Measurements from ENCODE around the gene CDADC1. TPM values are rescaled to one million over a fixed set of nuclear protein-coding genes. Genes with fewer than 3 reads are reported as not detected.
A peak's percentile ranks its signal among the peaks of the same experiment; 100 is the strongest.

Gene CDADC1
- total RNA-seq, 4 donors from 2014 or later = 9.0 to 19.5 (median 14.1) TPM

- DNase-seq (ENCODE audit: low spot score in 2 of 2) = no peak
- H3K4me3 ChIP-seq = no peak overlapping the region
- H3K27me3 ChIP-seq = no peaks in the 10 kb centered on the region
- peaks cover 0 to 87% (median 47%) of the 10 kb centered on the region in 4 donors for H3K4me1 ChIP-seq
- TF ChIP-seq EP300 (IDR thresholded peaks at IDR 0.05) (no peak), CTCF (IDR thresholded peaks at IDR 0.05) (no peak), POLR2A (IDR thresholded peaks at IDR 0.05) (no peak)
- peak overlapping the region; percentile 82 to 95 (median 91) for H3K27ac ChIP-seq
- no peaks in the 10 kb centered on the region for H3K9me3 ChIP-seq
- 91 to 92% methylated on average over 3 of the region's 3 CpGs for WGBS, 2 donors
- peaks cover 0 to 15% (median 0%) of the 10 kb centered on the region in 3 donors for H3K36me3 ChIP-seq
These were observed 62.5 kb downstream of the CDADC1 start for GRCh38 chr13:49310251-49310650.

GRCh38 chr13:49311816-49312215, 64.1 kb downstream of the CDADC1 start:
- peak overlapping the region in 2 of 4 donors; percentile 90 to 95 for H3K27ac ChIP-seq
- peaks cover 0 to 16% (median 0%) of the 10 kb centered on the region in 3 donors for H3K36me3 ChIP-seq
- H3K4me1 ChIP-seq = peaks cover 0 to 79% (median 44%) of the 10 kb centered on the region in 4 donors
- DNase-seq (ENCODE audit: low spot score in 2 of 2) = no peak
- no peaks in the 10 kb centered on the region for H3K27me3 ChIP-seq
- no peak overlapping the region for H3K4me3 ChIP-seq
- TF ChIP-seq CTCF (IDR thresholded peaks at IDR 0.05) = no peak
- no peak for TF ChIP-seq POLR2A (IDR thresholded peaks at IDR 0.05)
- TF ChIP-seq EP300 (IDR thresholded peaks at IDR 0.05) = no peak
- H3K9me3 ChIP-seq = no peaks in the 10 kb centered on the region
- 92 to 93% methylated on average over 6 of the region's 6 CpGs for WGBS, 2 donors

- H3K4me1 ChIP-seq = peaks cover 0 to 53% (median 25%) of the 10 kb centered on the region in 4 donors
- no peak for DNase-seq (ENCODE audit: low spot score in 2 of 2)
- no peak for TF ChIP-seq EP300 (IDR thresholded peaks at IDR 0.05)
- TF ChIP-seq POLR2A (IDR thresholded peaks at IDR 0.05) = peak in 1 of 2 donors; percentile 4
- no peak overlapping the region for H3K4me3 ChIP-seq
- peak overlapping the region; percentile 55 to 95 (median 76) for H3K27ac ChIP-seq
- 48 to 51% methylated on average over 6 of the region's 6 CpGs for WGBS, 2 donors
- H3K9me3 ChIP-seq = no peaks in the 10 kb centered on the region
- H3K27me3 ChIP-seq = no peaks in the 10 kb centered on the region
- peaks cover 0 to 27% (median 0%) of the 10 kb centered on the region in 3 donors for H3K36me3 ChIP-seq
These were observed 66.7 kb downstream of the CDADC1 start for GRCh38 chr13:49314344-49314882.

DNA sequence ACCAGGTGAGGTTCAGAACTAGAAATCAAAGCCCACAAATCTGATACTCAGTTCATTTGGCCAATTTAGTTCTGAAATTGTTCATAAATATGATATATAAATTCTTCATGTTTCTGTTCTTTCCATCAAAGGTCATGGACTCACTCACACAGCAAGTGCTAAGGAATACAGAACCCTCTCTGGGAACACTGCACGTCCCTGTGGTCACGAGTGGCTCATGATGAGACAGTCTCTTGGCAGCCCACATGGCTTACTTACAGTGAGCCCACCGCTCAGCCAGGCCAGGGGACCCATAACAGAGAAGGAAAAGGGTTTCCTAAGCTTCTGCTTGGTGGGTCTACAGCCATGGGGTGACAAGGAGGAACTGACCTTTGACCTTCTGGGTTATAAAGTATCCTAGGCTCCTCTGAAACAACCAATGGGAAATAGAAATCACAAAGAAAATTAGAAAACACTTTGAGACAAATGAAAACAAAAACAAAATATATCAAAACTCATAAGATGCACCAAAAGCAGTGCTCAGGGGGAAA, 67.4 kb downstream of the CDADC1 start:
- no peaks in the 10 kb centered on the region for H3K27me3 ChIP-seq
- peaks cover 0 to 23% (median 0%) of the 10 kb centered on the region in 3 donors for H3K36me3 ChIP-seq
- no peak for DNase-seq (ENCODE audit: low spot score in 2 of 2)
- H3K9me3 ChIP-seq = no peaks in the 10 kb centered on the region
- no peak overlapping the region for H3K4me3 ChIP-seq
- TF ChIP-seq CTCF (IDR thresholded peaks at IDR 0.05) (no peak), POLR2A (IDR thresholded peaks at IDR 0.05) (no peak), EP300 (IDR thresholded peaks at IDR 0.05) (no peak)
- peaks cover 0 to 53% (median 22%) of the 10 kb centered on the region in 4 donors for H3K4me1 ChIP-seq
- WGBS, 2 donors = 58 to 62% methylated on average over 3 of the region's 3 CpGs
- peak overlapping the region; percentile 55 to 95 (median 76) for H3K27ac ChIP-seq

DNA sequence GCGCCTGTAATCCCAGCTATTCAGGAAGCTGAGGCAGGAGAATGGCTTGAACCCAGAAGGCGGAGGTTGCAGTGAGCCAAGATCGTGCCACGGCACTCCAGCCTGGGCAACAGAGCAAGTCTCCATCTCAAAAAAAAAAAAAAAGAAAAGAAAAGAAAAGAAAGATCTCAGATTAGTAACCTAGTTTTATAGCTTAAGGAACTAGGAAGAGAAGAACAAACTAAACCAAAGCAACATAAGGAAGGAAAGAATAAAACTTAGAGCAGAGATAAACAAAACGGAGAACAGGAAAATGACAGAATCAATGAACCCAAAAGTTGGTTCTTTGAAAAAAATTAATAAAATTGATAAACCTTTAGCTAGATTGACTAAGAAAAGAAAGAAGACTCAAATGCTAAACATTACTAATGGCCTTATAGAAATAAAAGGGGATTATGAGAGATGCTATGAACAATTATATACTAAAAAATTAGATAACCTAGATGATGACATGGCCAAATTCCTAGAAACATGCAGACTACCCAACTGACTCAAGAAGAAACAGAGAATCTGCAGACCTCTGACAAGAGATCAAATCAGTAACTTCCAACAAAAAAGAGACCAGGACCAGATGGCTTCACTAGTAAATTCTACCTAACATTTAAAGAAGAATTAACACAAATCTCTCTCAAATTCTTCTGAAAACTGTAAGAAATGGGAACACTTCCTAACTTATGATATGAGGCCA, 68.2 kb downstream of the CDADC1 start:
- DNase-seq (ENCODE audit: low spot score in 2 of 2) = no peak
- Histone ChIP-seq H3K4me3 (no peak overlapping the region), H3K27ac (peak overlapping the region in 3 of 4 donors; percentile 61 to 95 (median 90)), H3K4me1 (peaks cover 0 to 53% (median 19%) of the 10 kb centered on the region in 4 donors), H3K27me3 (no peaks in the 10 kb centered on the region), H3K36me3 (peaks cover 0 to 15% (median 0%) of the 10 kb centered on the region in 3 donors), H3K9me3 (no peaks in the 10 kb centered on the region)
- TF ChIP-seq EP300 (IDR thresholded peaks at IDR 0.05) = no peak
- WGBS, 2 donors = 94 to 96% methylated on average over 5 of the region's 5 CpGs

DNA sequence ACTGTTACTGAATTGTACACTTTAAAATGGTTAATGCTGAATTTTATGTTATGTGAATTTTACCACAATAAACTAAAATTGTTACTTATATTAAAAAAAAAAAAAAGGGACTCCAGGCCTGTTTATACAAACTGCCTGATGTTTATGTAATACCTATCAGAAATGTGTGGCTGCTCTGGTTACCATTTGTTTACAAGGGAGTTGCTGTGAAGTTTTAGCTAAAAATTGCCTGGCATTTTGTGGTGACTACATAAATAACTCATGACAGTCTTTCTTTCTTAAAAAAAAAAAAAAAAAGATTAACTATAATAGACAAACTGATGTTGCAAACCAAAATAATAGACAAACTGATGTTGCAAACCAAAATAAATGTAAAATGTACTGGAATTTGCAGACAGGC, 71.8 kb downstream of the CDADC1 start:
- DNase-seq (ENCODE audit: low spot score in 2 of 2) = no peak
- H3K4me1 ChIP-seq = peaks cover 0 to 29% (median 8%) of the 10 kb centered on the region in 4 donors
- H3K4me3 ChIP-seq = no peak overlapping the region
- TF ChIP-seq EP300 (IDR thresholded peaks at IDR 0.05) (peak in 1 of 2 donors; percentile 3), CTCF (IDR thresholded peaks at IDR 0.05) (no peak)
- H3K27ac ChIP-seq = peak overlapping the region in 3 of 4 donors; percentile 45 to 73 (median 60)
- H3K9me3 ChIP-seq = no peaks in the 10 kb centered on the region
- peaks cover 0 to 24% (median 0%) of the 10 kb centered on the region in 3 donors for H3K36me3 ChIP-seq
- no peaks in the 10 kb centered on the region for H3K27me3 ChIP-seq

Data from tibial nerve (tissue), 4 donors.